Head of caudate nucleus (tissue), 42 donors: Measurements from ENCODE around the gene ARL9.

Experiments
- DNase-seq, 42 donors: peaks; one replicate each; pipeline versions ENCODE4 v3.0.0 to v3.0.0-alpha.2; 2020 to 2021; ENCODE audit warnings: mixed read lengths in 7 of 42
- intact Hi-C: fragments of 100-400 bp; cut with DNase I; formaldehyde crosslinking; loops from one replicate; pipeline ENCODE4 v1.15.0; 2022

Gene ARL9

DNA sequence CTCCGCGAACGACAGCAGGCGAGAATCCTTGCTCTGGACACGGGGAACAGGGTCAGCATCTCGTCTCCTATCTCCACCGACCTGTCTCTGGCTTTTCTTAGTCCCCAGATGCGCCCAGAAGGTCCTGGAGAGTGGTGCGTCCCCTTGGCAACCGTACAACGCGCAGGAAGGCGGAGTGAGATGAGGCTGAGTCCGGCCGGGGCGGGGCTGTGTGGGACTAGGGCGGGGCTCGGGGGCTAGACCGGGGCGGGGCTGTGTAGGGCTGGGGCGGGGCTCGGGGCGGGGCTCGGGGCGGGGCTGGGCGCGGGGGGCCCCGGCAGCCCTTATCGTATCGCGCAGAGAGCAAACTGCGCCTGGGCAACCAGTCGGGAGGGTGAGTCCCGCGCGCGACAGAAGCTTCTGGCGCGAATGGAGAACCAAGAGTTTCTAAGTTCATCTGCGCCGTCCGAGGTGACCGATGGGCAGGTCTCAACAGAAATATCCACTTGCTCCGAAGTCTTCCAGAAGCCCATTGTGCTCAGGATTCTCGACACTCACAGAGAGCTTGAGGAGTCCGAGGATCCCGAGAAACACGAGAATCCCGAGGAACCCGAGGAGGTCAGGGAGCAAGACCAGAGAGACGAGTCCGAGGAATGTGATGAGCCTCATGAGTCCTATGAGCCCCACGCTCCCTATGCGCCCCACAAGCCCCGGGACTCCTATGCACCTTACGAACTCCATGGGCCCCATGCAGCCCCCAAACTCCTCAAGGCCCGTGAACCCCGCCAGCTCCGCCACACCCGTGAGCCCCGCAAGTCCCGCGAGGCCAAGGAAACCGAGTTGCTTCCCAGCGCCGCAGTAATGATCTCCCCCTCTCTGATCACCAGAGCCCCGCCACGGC is 24.9 kb downstream of the ARL9 start:
- intact Hi-C loops, result loop anchor here (10.0 kb wide), 1 partner anchor 96 kb away; the partner anchor contains the start of genes PAICS and PPAT
- peak; percentile 60 to 96 (median 86) for DNase-seq

DNA sequence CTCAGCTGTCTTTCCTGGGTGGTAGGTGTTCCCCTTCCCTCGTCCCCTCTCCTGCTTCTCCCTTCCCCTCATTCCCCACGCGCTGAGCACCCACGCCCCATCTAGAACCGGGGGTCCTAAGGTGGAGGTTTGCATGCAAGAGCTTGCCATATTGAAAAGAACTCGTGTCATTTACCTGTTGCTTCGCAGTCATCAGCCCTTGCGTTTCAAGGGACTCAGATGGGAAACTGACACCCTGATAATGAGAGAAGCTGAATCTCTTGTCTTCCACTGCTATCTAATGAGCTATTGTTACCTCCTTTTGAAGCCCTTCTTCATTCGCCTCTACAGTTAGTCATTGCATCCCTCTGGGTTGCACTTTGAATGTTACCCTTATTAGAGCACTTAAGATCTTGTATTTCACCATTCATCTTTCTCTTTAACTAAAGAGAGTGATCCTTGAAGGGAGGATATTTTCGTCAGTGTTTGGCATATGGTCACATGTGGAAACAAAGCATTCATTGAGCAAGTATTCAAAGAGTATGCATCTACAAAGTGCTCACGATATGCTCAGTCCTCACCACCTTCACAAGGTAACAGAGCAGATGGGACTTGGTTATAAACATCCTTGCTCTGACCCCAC is 25.7 kb downstream of the ARL9 start:
- no peak for DNase-seq
- intact Hi-C loops, result loop anchor here (10.0 kb wide), 1 partner anchor 96 kb away; the partner anchor contains the start of genes PAICS and PPAT

DNA sequence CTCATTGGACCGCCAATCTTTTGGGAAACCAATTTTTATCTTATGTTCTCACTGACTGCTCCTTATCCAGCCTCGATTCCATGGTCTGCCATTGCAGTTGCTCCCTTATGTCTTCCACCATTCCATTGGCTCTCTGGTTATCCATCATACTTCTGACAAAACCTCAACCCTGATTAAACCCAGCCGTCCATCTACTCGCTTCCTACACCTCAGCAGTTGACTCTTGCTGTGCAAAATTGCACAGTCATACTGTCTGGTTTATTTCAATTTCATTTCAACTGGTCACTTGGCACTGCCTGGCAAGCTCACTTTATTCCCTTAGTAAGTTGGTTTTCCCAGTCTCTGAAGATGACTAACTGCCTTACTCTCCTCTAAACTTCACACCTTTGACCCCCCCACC is 26.2 kb downstream of the ARL9 start:
- DNase-seq, result no peak
- intact Hi-C loops, result loop anchor here (10.0 kb wide), 1 partner anchor 97 kb away; the partner anchor contains the start of genes PAICS and PPAT

DNA sequence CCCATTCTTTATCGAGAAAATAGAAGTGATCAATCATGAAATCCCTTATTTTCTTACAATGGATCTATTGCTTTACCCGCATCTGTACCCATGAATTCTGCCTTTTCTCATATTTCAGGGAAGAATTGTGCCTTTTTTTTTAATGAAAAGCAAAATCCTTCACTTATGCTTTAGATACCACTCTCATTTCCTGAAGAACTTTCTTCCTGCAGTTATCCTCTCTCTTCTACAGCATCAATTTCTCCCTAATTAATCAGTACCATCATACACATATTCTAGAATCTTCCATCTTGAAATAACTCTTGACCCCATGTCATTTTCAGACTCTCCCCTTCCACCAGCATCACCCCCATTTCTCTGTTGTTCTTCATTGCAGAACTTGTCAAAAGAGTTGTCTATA is 26.6 kb downstream of the ARL9 start:
- intact Hi-C loops, result loop anchor here (10.0 kb wide), 1 partner anchor 97 kb away; the partner anchor contains the start of genes PAICS and PPAT
- no peak for DNase-seq

DNA sequence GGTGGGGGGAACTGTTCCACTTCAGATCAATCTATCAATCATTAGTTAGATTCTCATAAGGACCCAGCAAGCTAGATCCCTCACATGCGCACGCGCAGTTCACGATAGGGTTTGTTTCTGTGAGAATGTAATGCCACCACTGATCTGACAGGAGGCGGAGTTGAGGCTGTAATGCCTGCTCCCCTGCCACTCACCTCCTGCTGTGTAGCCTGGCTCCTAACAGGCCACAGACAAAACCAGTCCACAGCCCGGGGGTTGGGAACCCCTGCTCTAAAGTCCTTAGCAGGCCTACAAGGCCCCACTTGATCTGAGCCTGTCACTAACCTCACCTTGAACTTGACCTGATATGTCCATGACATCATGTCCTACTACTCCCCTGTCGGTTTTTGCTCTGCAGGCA is 30.3 kb downstream of the ARL9 start:
- intact Hi-C loops, result loop anchor here (10.0 kb wide), 1 partner anchor 101 kb away; the partner anchor contains the start of genes PAICS and PPAT
- DNase-seq, result no peak

DNA sequence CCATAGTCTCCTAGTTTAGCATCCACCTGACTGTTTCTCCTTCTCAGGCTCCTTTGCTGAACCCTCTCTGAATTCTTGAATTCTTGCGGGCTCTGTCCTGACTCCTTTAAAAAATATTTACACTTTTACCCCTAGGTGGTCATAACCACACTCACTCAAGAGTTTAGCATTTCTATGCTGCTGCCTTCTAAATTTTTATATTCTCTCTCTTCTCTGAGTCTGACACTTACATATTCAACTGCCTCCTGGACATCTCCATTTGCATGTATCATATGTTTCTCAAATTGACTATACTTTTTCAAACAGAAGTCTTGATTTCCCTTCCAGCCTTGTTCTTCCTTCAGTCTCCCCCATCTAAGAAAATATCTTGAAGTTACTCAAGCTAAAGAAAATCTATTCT is 31.6 kb downstream of the ARL9 start:
- no peak for DNase-seq
- intact Hi-C loops, result loop anchor here (10.0 kb wide), 1 partner anchor 102 kb away; the partner anchor contains the start of genes PAICS and PPAT

DNA sequence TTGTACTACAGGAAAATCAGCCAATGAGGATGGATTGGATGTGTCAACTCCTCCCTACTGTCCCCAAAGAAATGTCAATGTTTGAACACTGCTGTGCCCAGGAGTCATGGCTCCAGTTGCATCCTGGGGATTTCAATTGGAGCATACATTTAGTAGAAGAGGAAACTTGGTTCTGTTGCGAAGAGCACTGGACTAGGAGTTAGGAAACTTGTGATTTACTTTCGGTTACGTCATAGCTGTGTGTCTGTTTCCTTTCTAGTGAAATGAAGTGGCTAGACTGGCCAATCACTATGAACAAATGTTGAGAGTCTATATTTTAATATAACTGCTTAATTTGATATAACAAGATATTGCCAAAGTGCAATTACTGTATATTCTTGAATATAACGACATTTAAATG is 35.2 kb downstream of the ARL9 start:
- intact Hi-C loops, result no loop called here
- no peak for DNase-seq

DNA sequence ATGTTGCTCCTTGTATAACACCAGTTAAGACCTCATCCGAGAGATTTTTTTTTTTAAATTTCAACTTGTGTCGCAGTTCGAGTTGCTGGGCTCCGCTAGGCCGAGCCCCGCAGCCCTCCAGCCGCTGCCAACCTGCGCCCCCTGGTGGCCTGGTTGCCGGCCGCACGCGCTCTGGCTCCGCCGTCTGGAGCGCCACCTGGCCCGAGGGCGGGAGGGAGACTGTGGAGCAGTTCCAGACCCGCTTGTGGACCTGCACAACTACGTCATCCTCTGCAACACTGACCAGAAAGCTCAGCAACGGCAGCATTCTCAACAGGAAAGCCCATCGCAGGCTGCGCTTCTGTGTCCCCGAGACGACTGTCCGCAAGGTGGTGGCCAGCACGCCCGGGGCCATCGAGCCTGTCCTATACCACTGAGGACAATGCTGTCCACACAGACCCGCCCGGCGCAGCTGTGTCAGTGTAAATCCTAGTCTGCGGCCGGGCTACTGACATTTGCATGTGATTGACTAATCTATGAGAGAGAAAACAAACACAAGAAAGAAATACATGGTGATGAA is 39.1 kb downstream of the ARL9 start:
- intact Hi-C loops, result no loop called here
- peak; percentile 56 to 96 (median 90) for DNase-seq

DNA sequence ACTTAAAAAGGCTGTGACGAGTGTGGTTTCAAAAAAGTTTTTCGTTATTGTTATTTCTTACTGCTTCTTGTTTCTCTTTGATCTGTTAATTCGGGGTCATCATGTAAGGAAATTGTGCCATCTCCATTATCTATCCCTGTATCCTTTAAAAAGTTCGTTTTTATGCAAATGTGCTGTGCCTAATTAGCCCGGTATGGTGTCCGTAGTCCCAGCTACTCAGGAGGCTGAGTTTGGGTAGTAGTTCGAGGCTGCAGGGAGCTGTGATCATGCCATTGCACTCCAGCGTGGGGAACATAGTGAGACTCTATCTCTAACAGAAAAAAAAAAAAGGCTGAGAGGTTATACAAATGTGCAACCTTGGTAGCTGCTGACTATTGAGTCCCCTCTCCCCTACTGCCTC is 45.1 kb downstream of the ARL9 start:
- no peak for DNase-seq
- intact Hi-C loops, result no loop called here

DNA sequence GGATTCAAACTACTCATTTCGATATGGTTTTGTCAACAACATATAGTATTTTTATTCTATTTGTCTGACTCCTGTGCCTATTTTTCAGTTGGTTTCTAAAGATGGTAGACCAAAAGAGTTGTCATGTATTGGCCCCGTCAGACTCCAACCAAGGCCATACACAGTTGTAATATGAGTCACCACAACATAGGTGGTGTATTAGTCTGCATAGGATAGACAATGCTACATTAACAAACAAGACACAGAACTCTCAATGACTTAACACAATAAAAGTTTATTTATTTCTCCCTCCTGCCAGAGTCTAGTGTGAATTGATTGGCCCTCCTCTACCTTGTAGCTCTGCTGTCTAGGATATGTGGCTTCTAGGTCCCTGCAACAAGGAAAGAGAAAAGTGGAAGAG is 45.9 kb downstream of the ARL9 start:
- no peak for DNase-seq
- intact Hi-C loops, result no loop called here

DNA sequence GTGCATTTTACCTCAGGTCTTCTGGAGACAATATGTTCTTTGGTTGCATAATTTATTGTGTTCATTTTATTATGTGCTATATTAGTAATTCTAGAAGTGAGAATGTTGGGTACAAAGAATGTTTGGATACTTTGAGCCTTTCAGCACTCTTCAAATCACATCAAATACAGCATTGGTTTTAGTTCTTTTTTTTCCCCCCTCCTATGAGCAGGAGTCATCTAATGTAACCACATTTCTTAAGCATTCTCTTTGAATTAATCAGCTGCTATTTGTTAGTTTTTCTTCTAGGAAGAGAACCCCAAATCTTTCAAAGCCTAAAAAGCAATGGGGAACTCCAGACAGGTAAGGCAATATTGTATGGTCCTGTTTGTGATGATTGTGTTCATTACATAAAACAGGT is 46.7 kb downstream of the ARL9 start:
- DNase-seq, result no peak
- intact Hi-C loops, result no loop called here

DNA sequence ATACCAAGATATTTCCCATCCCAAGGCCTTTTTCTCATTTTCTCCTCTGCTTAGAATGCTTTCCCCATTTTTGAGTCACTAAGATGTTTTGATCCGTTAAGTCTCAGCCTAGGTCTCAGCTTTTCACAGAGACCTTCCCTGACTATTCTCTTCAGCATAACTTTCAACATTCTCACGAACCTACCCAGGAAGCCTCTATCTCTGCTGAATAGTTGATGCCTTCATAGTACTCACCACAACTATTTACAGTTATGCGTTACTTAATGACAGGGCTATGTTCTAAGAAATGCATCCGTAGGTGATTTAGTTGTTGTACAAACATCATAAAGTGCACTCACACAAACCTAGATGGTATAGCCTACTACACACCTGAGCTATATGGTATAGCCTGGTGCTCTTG is 64.5 kb downstream of the ARL9 start:
- intact Hi-C loops, result loop anchor here (10.0 kb wide), 1 partner anchor 235 kb away; no protein-coding TSS in a partner anchor

More for the DNA sequence above, 64.5 kb downstream of the ARL9 start:
- no peak for DNase-seq
